HG02759 (cell line): ENCODE data around the gene IQGAP3.

Experiments used
- ATAC-seq: cut with Tn5 transposase; IDR thresholded peaks from one replicate; pipeline ENCODE4 v1.9.1; 2021; ENCODE audit warnings: mild to moderate bottlenecking, moderate library complexity; ENCODE audit not compliant: unreplicated experiment

Gene IQGAP3

DNA sequence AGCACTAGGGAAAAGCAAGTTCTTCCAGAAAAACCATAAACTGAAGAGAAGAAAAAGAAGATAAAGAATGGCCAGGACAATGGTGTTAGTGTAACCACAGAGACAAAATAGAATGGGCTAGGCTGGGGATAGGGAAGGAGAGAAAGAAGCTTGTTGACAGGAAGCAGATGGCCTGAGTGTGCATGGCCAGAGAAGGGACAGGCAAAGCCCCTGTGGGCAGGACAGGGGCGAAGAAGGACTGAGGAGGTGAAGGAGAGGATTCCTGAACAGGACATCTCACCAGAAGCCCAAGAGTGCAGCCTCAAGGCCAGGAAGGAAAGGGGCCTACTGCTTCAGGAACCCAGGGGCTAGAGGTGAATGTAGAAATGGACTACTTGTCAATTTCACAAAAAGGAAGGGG lies 29.3 kb downstream of the IQGAP3 start:
- no peak for ATAC-seq

DNA sequence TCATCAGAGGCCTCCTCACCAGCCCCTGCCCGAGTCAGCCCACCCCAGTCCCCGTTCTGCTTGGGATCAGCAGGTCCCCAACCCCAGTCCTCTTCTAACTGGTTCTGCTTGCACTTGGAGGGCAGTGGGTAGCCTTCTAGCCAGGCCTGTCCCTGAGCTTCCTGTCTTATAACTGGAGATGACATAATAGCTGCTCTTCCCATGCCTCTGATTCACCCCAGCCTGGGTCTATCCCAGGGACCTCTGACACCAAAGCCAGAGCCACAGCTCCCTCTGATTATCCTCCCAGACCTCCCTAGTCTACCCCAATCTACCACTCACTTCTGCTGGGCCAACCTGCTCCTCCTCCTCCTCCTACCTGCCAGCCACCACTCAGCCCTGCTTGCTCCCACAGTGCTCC lies 31.4 kb downstream of the IQGAP3 start:
- ATAC-seq, result no peak

DNA sequence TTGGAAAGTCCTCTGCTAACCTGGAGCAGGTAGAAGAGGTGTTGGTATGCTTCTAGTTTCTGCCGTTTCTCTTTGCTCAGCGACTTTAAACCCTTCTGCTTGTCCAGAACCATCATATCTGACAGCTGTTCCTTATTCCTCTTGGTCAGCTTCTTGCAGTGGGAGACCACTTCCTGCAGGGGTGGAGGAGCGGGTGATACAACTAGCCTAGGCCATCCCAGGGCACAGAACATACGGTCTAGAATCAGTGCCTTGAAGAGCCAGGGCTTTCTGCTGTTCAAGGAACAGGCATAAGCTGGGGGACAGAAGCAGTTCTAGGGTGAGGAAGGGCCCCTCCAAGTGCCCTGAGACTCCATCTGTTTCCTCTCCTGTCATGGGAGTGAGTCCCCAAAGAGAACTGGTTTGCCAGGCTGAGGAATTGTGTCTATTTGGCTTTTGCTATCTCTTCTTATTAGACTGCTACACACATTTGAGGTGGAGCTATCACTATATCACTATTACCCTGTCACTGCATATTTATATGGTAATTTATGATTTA lies 32.5 kb downstream of the IQGAP3 start:
- no peak for ATAC-seq

DNA sequence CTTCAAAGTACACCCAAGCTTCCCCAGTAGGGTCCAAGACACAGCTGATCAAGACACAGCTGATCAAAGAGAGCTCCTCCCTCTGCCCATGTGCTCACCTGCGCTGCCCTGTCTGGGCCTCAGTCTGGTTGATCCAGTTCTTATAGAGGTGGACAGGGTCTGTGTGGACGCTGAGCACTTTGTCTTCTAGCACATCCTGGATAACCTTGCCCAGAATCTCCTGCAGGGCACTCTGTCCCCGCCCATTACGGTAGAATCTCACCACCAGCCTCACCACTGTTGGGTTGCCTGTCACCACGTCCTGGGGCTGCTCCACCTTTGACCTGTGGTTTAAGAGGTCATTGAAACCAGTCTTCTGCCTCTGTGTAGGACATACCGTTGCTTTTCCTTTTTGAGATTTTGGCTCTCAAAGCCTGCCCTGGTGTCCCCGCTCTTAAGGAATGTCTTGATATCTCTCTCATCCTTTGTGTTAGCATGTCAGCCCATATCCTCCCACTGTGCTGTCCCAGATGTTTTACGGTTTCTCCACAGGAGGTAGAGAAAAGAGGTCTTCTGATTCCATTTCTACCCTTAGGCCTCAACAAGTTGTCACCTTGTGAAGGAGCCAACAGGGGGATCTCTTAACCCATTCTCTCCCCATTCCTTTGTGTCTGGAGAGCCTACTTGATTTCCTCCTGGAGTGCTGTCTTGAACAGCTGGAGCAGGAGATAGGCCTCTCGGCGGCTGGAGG lies 33.5 kb downstream of the IQGAP3 start:
- ATAC-seq, result no peak

DNA sequence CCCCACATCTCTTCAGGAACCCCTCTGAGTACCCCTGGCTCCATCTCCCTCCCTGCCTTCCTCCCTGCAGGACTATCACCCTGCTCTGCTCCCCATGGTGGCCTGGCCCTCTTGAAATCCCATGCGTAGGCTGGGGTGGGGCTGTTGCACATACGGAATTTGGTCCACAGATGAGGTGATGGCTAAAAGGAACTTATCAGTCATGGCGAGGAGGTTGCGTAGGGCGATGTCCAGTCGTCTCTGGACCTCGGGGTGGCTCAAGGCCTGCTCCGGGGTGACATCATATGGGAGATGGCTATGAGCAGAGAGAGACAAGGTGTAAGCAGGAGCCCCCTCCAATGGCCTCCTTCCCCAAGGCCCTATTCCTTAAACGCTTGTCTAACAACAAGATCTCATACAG lies 35.3 kb downstream of the IQGAP3 start:
- ATAC-seq, result no peak

DNA sequence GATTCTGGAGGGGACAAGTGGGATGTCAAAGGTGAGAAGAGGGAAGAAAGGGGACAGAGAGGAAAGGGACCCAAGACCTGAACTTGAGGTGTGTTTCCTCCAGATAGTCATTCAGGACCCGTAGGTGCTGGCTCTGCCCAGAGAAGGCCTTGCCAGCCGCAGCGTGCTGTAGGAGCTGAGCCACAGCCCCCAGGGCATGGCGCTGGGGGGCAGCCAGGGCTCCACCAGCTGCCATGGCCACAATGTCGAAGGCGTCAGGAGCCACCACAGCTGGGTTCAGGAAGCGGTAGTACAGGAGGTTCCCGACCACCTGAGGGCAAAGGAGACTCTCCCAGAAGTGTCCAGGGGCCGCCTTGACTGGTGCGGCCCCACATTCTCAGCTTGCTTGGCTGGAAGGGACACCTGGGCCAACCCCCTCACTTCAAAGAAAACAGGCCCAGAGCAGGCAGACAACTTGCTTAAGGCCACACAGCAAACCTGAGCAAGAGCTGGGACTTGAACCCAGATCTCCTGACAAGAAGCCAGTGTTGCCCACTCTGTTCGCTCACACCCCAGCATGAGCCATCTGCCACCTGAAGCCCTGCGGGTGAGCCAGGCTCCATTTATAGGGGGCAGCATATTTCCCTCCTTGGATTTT lies 37.8 kb downstream of the IQGAP3 start:
- ATAC-seq, result no peak

DNA sequence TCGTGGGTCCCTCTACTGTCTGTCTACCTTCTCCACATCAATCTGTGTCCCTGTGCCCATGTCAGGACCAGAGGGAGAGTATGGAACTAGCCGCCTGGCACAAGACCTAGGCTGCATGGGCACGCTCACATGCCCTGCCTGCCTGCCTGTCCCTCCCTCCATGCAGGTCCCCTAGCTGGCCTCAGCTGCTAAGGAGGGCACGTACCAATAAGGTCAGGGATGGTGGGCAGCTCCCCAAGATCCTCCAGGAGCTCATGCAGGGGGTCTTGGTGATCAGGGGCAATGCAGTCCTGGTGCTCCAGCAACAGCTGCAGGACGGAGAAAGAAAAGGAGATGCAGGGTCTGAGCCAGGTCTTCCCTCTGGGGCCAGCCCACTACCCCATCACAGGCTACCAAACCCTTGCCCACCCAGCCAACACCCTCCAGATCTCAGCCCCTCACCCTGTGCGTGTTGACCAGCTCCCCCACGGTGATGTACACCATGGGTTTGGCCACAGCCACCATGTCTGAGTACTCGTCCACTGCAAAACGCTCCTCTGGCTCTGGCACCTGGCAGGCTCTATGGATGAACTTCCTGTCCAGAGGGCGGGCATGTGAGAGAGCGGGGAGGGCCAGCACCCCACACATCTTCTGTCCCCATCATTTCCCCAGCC lies 38.7 kb downstream of the IQGAP3 start:
- no peak for ATAC-seq

DNA sequence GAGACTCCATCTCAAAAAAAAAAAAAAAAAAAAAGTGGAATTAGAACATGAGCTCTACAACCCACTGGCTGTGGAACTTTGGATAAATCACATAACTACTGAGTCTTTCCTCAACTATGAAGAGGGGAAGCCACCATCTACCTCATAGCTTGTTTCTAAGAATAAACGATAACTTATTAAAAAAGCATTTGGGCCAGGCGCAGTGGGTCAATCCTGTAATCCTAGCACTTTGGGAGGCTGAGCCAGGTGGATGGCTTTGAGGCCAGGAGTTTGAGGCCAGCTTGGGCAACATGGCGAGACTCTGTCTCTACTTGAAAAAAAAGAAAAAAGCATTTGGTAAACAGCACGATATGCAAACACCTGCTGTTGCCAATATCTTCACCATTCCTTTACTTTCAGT lies 40.0 kb downstream of the IQGAP3 start:
- ATAC-seq, result no peak

DNA sequence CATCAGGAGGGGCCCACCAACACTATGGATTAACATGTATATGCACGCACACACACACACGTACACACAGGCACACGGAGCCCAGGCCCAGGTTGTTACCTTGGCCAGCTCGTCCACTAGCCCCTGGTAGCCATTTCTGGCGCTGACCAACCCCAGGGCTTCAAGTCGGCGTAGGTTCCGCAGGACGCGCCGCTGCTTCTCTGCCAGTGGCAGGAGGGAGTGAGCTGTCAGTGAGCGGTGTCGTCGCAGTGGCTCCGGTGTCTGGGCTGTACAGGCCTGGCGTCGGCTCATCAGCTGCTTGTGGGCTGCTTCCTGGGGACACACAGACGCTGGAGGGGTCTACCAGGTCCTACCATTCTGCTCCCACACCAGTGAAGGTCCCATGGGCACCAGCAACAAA lies 42.4 kb downstream of the IQGAP3 start:
- ATAC-seq, result no peak

DNA sequence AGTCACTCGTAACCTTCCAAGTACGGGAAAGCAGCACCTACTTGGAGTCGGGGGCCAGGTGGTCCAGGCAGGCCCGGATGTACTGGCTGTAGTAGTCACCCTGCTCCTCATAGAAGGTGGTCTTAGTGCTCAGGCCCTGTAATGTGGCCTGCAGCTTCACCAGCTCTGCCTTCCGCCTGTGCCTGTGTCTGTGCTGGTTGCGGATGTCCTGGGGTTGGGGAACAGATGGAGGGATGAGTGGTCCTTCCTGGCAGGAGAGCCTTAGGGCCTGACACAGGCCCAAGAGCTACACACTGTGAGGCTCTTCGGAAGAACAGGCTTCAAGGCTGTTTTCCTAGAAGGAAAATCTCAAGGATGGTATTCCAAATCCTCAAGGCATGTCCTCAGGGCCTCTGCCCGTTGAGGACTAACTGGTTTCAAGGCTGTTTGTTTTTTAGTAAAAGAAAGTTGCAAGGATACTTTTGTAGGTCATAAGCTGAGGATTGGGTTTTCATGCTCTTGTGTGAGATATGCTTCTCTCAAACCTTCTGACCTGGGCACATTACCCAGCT lies 43.4 kb downstream of the IQGAP3 start:
- ATAC-seq, result no peak

DNA sequence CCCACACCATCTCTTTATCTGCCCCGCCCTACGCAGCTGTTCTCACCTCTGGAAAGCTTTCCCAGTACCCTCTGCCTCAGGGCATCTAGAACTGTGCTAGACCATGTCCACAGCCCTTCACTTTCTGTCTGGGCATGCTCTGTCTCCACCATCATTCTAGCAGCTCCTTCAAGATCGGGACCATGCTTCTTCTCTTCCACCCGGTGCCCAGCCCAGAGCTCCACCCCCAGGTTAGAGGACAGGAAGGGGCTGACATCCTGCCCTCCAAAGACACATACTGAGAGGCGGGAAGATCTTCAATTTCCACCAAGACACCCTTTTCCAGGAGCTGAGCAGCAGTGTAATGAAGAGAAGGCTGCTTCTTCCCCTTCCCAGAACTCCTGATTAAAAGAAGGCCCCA lies 44.1 kb downstream of the IQGAP3 start:
- ATAC-seq, result no peak

DNA sequence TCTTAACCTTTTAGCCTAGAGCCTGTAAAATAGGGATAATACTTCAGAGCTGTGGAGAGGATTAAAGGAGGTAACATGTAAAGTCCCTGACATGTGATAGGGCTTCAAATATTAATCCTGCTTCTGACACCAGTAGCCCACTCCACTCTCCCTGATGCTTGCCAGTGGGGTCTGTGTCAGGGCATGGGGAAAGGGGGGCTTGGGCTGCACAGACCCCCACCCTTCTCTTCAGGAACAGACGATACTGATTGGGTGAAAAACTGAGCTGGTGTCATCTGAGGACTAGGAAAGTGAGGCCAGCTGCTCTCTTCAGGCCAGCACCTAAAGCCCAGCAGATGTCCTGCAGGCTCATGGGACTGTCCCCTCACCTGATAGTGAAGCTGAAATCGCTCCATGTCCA lies 44.8 kb downstream of the IQGAP3 start:
- ATAC-seq, result no peak

DNA sequence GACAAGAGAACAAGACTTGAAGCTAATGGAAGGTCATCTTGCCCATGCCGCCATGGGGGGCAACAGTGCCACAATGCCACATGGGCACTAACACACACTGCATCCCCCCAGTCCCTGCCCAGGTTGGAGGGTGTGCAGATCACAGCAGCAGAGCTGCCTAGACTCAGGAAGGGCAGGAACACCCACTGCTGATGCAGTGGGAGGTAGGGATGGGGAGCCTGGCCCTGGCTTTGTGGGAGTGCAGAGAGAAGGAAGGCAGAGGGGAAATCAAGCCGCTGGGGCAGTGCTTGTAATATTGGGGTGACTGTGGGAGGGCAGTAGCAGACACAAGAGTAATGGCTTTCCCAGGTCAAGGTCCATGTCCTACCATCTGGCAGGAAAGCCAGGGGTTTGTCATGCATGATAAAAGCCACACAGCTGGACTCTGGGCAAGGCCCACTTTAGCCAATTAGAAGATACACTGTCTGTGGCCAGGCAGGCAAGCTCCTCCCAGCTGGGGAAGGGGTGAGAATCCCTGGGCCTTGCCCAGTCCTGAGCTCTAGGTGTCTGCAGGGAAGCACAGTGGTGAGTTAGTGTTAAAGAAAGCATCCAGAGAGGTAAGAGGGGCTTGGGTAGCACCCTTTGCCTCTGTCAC lies 46.4 kb downstream of the IQGAP3 start:
- no peak for ATAC-seq

DNA sequence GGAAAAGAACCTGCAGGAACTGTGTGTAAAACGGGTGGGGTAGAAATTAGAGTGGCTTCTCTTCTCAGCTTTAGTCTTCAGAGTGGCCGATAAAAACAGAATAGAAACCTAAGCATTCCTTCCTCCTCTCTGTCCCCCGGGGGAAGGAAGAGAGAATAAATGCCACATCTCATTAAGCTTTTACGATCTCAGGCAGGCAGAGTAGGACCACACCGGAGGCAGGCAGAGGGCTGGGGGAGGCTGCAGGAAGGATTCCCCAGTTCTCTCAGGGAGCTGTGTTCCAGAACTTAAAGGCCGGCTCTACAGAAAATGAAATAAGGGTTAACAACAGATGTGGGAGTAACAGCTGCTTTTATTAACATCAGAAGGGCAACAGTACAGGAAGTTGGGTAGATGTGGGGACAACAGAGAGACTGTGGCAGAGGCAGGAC lies 47.3 kb downstream of the IQGAP3 start:
- no peak for ATAC-seq

DNA sequence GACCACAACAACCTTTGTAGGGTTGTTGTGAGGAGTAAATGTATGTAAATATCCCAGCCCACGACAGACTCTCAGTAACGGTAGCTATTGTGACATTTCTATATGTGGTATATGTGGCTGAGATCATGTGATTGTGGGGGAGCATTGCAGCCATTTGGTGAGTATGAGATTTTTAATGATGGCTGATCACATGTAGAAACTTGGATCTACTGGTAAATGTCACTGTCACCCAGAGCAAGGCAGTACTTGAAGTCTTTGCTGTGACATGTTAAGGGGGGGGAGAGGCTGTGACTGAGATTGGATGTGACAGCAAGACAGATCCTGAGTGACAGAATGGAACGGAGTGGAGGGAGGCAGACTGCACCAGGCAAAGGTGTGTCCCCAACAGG lies 47.9 kb downstream of the IQGAP3 start:
- ATAC-seq, result peak; percentile 49

DNA sequence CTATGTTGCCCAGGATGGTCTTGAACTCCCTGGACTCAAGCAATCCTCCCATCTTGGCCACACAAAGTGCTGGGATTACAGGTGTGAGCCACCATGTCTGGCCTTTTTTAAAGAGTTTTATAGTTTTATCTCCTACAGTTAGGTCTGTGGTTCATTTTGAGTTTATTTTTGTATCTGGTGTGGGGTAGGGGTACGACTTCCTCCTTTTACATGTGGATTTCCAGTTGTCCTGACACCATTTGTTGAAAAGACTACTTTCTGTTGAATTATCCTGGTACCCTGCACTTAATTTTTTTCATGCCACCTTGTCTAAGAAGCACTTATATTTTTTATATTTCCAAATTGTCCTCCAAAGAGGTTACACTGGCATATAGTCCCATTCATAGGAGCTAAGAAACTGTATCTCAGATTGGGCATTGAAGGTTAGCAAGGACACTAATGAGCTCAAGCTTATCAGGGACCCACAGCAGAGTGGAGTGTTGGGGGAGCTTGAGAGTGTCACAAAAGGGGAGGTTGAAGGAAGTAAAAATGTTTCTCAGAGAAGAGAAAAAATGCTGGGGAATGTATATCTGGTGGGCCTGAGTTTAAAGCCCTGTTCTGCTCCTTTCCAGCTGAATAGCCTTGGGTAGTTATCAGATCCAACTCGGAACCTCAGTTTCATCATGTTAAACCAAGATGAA lies 48.4 kb downstream of the IQGAP3 start:
- no peak for ATAC-seq

DNA sequence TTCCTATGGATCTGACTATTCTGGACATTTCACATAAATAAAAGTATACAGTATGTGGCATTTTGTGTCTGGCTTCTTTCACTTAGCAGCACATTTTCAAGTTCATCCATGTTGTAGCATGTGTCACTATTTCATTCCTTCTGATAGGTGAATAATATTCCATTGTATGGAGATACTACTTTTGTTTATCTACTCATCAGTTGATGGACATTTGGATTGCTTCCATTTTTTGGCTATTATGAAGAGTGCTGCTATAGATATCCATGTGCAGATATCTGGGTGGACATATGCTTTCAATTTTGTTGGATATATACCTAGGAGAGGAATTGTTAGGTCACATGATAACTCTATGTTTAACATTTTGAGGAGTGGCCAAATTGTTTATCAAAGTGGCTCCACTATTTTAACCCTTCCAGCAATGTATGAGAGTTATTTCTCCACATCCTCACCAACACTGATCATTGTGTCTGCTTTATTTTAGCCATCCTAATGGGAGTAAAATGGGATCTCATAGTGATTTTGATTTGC lies 49.9 kb downstream of the IQGAP3 start:
- ATAC-seq, result no peak

DNA sequence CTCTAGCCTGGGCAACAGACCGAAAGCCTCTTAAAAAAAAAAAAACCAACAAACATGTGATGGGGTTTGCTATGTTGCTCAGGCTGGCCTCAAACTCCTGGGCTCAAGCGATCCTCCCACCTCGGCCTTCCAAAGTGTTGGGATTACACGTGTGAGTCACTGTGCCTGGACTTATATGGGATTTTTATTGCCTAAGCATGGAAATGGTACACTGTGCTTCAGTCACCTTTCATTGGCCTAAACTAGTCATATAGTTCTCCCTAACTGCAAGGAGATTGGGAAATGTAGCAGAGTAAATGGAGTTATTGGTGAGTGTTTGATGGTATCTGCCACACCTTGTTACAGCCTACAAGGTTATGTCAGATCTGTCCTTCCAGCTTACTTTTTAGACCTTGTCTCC lies 54.6 kb downstream of the IQGAP3 start:
- ATAC-seq, result no peak

DNA sequence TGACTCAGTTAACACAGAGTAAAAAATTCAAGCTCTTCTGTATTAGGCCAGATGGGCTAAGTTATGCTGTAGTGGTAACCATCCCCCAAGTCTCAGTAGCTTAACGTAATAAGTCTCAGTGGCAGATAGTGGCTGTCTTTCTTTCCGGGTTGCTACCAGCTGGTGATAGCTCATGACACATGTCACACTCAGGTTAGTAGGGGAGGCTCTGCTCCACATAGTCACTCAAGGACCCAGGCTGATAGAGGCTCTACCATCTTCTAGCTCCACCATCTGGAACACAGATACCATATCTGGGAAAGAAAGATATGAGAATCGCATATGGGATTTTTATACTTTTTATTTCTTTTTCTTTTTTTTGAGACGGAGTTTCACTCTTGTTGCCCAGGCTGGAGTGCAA lies 55.5 kb downstream of the IQGAP3 start:
- ATAC-seq, result no peak

DNA sequence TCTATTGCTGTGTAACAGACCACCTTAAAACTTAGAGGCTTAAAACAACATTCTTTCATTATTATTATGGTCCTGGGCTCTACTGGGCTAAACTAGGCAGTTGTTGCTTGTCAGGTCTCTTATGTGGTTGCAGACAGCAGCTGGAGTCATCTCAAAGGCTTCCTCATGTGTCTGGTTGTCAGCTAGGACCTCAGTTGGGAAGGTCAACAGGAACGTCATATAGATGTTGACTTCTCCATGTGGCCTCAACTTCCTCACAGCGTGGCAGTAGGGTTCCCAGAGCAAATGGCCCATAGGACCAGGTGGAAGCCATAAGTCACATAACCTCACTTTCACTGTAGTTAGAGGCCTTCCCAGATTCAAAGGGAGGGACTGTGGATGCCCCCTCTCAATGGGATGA lies 56.4 kb downstream of the IQGAP3 start:
- ATAC-seq, result no peak

DNA sequence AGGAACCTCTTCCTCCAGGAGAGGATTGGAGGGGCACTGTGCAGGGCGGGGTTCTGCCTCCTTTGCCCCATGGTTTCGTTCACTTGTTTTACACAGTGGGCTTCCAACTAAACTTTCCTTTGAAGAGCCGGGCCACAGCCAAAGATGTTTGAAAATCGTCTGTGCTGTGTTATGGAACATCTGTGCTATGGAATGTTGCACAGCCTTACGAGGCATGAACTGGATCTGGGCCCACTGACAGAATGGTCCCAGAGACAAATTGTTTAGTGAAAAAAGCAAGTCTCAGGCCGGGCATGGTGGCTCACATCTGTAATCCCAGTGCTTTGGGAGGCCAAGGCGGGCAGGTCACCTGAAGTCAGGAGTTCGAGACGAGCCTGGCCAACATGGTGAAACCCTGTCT lies 59.2 kb downstream of the IQGAP3 start:
- no peak for ATAC-seq
